HG02870 (cell line): Measurements from ENCODE around the gene CHCHD6.

Experiments used
- ATAC-seq: cut with Tn5 transposase; IDR thresholded peaks from one replicate; pipeline ENCODE4 v1.9.1; 2021; ENCODE audit warnings: mild to moderate bottlenecking, moderate library complexity; ENCODE audit not compliant: unreplicated experiment

The CHCHD6 gene

GRCh38 chr3:126935756-126936509, 231.9 kb downstream of the CHCHD6 start:
- ATAC-seq, result no peak

GRCh38 chr3:126936853-126937425, 232.9 kb downstream of the CHCHD6 start:
- no peak for ATAC-seq

- ATAC-seq, result no peak
These were observed 233.5 kb downstream of the CHCHD6 start for GRCh38 chr3:126937533-126937932.

GRCh38 chr3:126937973-126938372, 233.9 kb downstream of the CHCHD6 start:
- ATAC-seq, result no peak

- ATAC-seq, result no peak
These were observed 234.7 kb downstream of the CHCHD6 start for GRCh38 chr3:126938520-126939337.

- ATAC-seq, result no peak
These were observed 235.3 kb downstream of the CHCHD6 start for GRCh38 chr3:126939338-126939718.

GRCh38 chr3:126939733-126940132, 235.7 kb downstream of the CHCHD6 start:
- no peak for ATAC-seq

GRCh38 chr3:126941721-126942270, 237.8 kb downstream of the CHCHD6 start:
- ATAC-seq, result no peak

- ATAC-seq, result no peak
These were observed 240.3 kb downstream of the CHCHD6 start for GRCh38 chr3:126944089-126944965.

GRCh38 chr3:126945171-126945721, 241.2 kb downstream of the CHCHD6 start:
- no peak for ATAC-seq

GRCh38 chr3:126945891-126946290, 241.9 kb downstream of the CHCHD6 start:
- no peak for ATAC-seq

GRCh38 chr3:126946405-126946804, 242.4 kb downstream of the CHCHD6 start:
- no peak for ATAC-seq

GRCh38 chr3:126947429-126947828, 243.4 kb downstream of the CHCHD6 start:
- ATAC-seq, result no peak

- no peak for ATAC-seq
These were observed 245.0 kb downstream of the CHCHD6 start for GRCh38 chr3:126948980-126949535.

GRCh38 chr3:126951561-126951960, 247.5 kb downstream of the CHCHD6 start:
- ATAC-seq, result no peak

GRCh38 chr3:126952261-126952982, 248.4 kb downstream of the CHCHD6 start:
- no peak for ATAC-seq

GRCh38 chr3:126952983-126953660, 249.1 kb downstream of the CHCHD6 start:
- no peak for ATAC-seq

GRCh38 chr3:126954141-126954842, 250.3 kb downstream of the CHCHD6 start:
- peak; percentile 64 for ATAC-seq
